Kidney epithelial cell (primary cell): ENCODE results near the gene CADM2. TPM values are rescaled to one million over a fixed set of nuclear protein-coding genes. Genes with fewer than 3 reads are reported as not detected.
"Not testable (repeated sequence)": the region's sequence is repeated elsewhere in the genome, so short reads cannot be mapped to it uniquely, and the experiment has no call there.

Experiments
- DNase-seq: peaks from one replicate; pipeline ENCODE4 v3.0.0-alpha.2; 2010; ENCODE audit warnings: low read depth
- H3K27me3 ChIP-seq: 2 replicates; pipeline ENCODE4 v1.6.0; 2011; ENCODE audit warnings: low read length; ENCODE audit not compliant: control insufficient read depth, insufficient read depth
- H3K36me3 ChIP-seq: 2 replicates; pipeline ENCODE4 v1.5.1; 2011; ENCODE audit warnings: low read length; ENCODE audit not compliant: control insufficient read depth, insufficient read depth
- H3K4me3 ChIP-seq: 2 replicates; pipeline ENCODE4 v1.5.1; 2011; ENCODE audit warnings: low read depth, mild to moderate bottlenecking, control low read depth, low read length
- CTCF ChIP-seq: IDR thresholded peaks from 2 replicates; pipeline ENCODE4 v1.5.1; 2011; ENCODE audit warnings: mild to moderate bottlenecking, moderate library complexity, low read length, control low read depth, inconsistent platforms; ENCODE audit not compliant: insufficient read depth, poor library complexity, severe bottlenecking
- total RNA-seq: library from RNA; depleted of rRNA; stranded (reverse); fragments of >200 nt; gene quantifications from 2 replicates; pipeline ENCODE4 v1.2.3, GENCODE V29; 2015

Gene CADM2
- total RNA-seq, 1 donor from 2014 or later, result 0.42 TPM

GRCh38 chr3:85498177-85498576 lies 539.4 kb downstream of the CADM2 start:
- Histone ChIP-seq H3K27me3 (no peaks in the 10 kb centered on the region), H3K36me3 (no peaks in the 10 kb centered on the region), H3K4me3 (no peak overlapping the region)
- DNase-seq, result no peak
- no peak for TF ChIP-seq CTCF

GRCh38 chr3:85502148-85502875 lies 543.5 kb downstream of the CADM2 start:
- no peak for DNase-seq
- Histone ChIP-seq H3K36me3 (no peaks in the 10 kb centered on the region), H3K4me3 (no peak overlapping the region), H3K27me3 (no peaks in the 10 kb centered on the region)
- TF ChIP-seq CTCF, result no peak

GRCh38 chr3:85504129-85504784 lies 545.5 kb downstream of the CADM2 start:
- not testable (repeated sequence) for DNase-seq

GRCh38 chr3:85504785-85505511 lies 546.2 kb downstream of the CADM2 start:
- not testable (repeated sequence) for H3K27me3 ChIP-seq, DNase-seq, H3K36me3 ChIP-seq
- peak overlapping the region; percentile 12 for H3K4me3 ChIP-seq

More at GRCh38 chr3:85504129-85504784, 545.5 kb downstream of the CADM2 start:
- H3K27me3 ChIP-seq, H3K36me3 ChIP-seq: not testable (repeated sequence)
- H3K4me3 ChIP-seq, result peak overlapping the region; percentile 7

- not testable (repeated sequence) for H3K27me3 ChIP-seq, H3K36me3 ChIP-seq, DNase-seq, H3K4me3 ChIP-seq
These were observed 548.3 kb downstream of the CADM2 start for GRCh38 chr3:85507052-85507451.

- Histone ChIP-seq H3K4me3 (no peak overlapping the region), H3K27me3 (no peaks in the 10 kb centered on the region), H3K36me3 (no peaks in the 10 kb centered on the region)
- DNase-seq, result no peak
- TF ChIP-seq CTCF, result no peak
These were observed 549.9 kb downstream of the CADM2 start for GRCh38 chr3:85508659-85509058.

GRCh38 chr3:85516146-85516545 lies 557.4 kb downstream of the CADM2 start:
- TF ChIP-seq CTCF, result no peak
- no peaks in the 10 kb centered on the region for H3K27me3 ChIP-seq
- no peaks in the 10 kb centered on the region for H3K36me3 ChIP-seq
- DNase-seq, result no peak
- no peak overlapping the region for H3K4me3 ChIP-seq
